Right ventricle myocardium superior (tissue), 1 donor: ENCODE data around the gene GATA5. TPM values are rescaled to one million over a fixed set of nuclear protein-coding genes. Genes with fewer than 3 reads are reported as not detected.
A peak's percentile ranks its signal among the peaks of the same experiment; 100 is the strongest.
"Not testable (repeated sequence)": the region's sequence is repeated elsewhere in the genome, so short reads cannot be mapped to it uniquely, and the experiment has no call there.

Experiments
- ATAC-seq: fragments of 200-7000 bp; cut with Tn5 transposase; one replicate; pipeline ENCODE4 v1.9.1; 2020; ENCODE audit warnings: mild to moderate bottlenecking; ENCODE audit not compliant: poor library complexity
- DNase-seq: peaks from one replicate; pipeline ENCODE4 v3.0.0-alpha.2; 2020
- intact Hi-C: fragments of 100-400 bp; cut with DNase I; formaldehyde crosslinking; loops from one replicate; pipeline ENCODE4 v1.11.2; 2022
- total RNA-seq: library from RNA; stranded (reverse); fragmentation: NEBNext Ultra II Directional; extraction: Animal tissue kit (Norgen Biotek cat#: 25700); gene quantifications from one replicate; pipeline ENCODE4 v1.2.1, GENCODE V29; 2021
- donor health status: DM: no; HTN: yes; CAD: no; lungs with severe emphysema.

GATA5 gene
- total RNA-seq, 1 donor from 2014 or later = 1.7 TPM

GRCh38 chr20:62493253-62493885, 17.6 kb upstream of the GATA5 start:
- intact Hi-C loops = no loop called here
- ATAC-seq = peak; percentile 34
- DNase-seq = no peak

DNA sequence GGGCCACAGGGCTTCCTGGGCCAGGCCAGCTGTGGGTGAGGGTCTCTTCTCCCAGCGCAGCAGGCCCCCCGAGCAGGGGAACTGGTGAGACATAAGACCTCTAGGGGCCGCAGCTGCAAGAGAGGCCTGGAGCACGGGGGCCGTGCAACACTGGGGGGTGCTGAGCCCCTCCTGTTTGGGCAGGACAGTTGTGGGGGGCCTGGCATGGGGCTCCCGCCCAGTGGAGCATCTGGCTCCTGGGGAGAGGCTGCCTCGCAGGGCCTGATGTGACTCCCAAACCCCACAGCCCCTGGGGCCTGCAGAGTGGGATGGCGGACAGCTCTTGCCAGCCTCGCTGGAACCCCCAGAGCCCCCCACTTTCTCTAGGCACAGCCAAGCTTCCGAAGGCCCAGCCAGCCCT, 16.9 kb upstream of the GATA5 start:
- no peak for ATAC-seq
- intact Hi-C loops = no loop called here

GRCh38 chr20:62490783-62491182, 15.0 kb upstream of the GATA5 start:
- intact Hi-C loops, DNase-seq, ATAC-seq: not testable (repeated sequence)

More for the DNA sequence above, 16.9 kb upstream of the GATA5 start:
- DNase-seq = no peak

GRCh38 chr20:62489932-62490263, 14.1 kb upstream of the GATA5 start:
- intact Hi-C loops = no loop called here
- ATAC-seq (no peak), DNase-seq (no peak)

- no peak for DNase-seq
- no peak for ATAC-seq
- intact Hi-C loops = no loop called here
These were observed 13.6 kb upstream of the GATA5 start for GRCh38 chr20:62489186-62489931.

- intact Hi-C loops = no loop called here
These were observed 12.7 kb upstream of the GATA5 start for GRCh38 chr20:62488470-62488869.

DNA sequence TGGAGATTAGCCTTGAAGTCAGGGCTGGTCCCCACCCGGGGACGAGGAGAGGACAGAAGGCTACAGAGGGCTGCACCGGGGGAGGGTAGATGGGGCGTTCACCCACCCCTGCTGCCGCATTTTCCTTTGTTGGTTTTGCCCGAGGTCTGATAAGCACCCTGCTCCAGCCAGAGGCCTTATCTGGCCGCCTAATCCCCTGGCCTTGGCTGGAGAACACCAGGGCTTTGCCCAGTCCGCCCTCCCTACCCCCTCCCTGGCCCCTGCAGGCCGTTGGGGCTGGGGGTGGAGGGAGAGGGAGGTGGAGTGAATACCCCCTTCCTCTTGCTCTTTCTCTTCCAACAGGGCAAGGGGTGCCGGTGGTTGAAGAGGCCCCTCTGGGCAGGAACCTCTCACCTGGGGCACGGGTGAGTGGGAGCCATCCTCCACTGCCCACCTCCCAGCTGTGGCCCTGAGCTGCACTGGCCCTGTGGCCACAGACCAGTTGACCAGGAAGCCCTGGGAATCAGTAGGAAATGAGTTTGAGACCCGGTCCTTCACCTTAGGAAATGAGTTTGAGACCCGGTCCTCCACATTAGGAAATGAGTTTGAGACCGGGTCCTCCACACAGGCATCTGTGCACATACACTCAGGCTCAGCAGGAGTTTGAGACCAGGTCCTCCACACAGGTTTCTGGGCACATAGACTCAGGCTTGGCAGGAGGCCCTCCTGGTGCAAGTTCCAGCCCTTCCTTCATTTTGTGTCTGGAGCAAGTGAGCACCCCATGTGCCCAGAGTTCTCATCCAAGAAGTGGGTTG, 12.0 kb upstream of the GATA5 start:
- DNase-seq = no peak
- intact Hi-C loops = no loop called here
- peak; percentile 63 for ATAC-seq

More at GRCh38 chr20:62488470-62488869, 12.7 kb upstream of the GATA5 start:
- DNase-seq (no peak), ATAC-seq (no peak)

DNA sequence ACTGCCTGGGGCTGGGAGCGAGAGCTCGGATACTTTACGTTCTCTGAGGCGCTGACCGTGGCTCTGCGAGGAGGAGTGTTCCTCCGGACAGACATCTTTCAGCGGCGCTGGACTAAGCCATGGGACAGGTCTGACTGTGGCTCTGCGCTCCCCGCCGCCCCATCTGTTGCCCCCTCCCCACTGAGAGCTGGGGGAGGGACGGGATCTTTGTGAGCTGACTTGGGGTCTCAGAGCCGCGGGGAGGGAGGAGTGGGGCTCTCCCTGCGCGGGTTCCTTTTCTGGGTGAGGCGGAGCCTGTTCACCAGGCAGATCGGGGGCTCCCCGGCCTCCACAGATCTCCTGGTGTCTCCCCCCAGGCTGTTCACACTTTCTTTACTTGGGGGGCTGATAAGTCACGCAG, 11.3 kb upstream of the GATA5 start:
- no peak for DNase-seq

DNA sequence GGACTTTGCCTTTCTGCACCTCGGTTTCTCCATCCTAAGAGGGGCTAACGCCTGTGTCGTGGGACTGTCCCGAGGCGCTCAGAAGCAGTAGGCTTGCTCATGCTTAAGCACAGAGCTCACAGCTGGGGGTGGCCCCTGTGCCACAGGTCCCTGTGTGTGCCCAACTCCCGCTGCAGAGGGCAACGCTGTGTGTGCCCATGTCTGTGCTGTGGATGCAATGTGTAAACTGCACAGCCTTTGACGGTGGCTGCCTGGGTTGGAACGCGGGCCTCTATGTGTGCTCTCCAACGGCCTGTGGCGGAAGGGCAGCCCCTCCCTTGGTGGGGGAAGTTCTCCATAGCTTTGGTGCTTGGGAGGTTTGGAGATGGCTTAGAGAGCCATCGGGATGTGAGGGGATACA, 10.7 kb upstream of the GATA5 start:
- ATAC-seq (no peak), DNase-seq (no peak)
- intact Hi-C loops = no loop called here

More for the DNA sequence above, 11.3 kb upstream of the GATA5 start:
- intact Hi-C loops = no loop called here
- no peak for ATAC-seq

DNA sequence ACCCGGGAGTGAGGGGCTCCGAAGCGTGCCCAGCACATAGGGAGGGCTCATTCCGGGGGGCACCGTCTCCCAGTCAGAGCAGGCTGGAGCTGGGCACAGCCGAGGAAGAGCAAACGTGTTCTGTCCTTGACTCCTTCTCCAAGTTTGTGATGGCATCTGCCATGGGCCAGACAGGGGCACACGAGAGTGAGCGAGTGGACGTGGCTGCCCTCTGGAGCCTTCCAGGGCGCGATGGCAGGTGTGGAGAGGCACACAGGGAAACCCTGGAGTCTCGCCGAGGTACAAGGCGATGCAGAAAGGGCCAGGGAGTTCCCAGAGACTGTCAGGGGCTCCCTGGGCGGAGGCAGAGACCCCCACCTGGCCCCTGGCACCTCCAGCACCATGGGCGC, 9.9 kb upstream of the GATA5 start:
- DNase-seq (no peak), ATAC-seq (no peak)
- intact Hi-C loops = no loop called here

GRCh38 chr20:62485062-62485700, 9.4 kb upstream of the GATA5 start:
- DNase-seq (peak; percentile 60), ATAC-seq (peak; percentile 60)
- intact Hi-C loops = no loop called here

DNA sequence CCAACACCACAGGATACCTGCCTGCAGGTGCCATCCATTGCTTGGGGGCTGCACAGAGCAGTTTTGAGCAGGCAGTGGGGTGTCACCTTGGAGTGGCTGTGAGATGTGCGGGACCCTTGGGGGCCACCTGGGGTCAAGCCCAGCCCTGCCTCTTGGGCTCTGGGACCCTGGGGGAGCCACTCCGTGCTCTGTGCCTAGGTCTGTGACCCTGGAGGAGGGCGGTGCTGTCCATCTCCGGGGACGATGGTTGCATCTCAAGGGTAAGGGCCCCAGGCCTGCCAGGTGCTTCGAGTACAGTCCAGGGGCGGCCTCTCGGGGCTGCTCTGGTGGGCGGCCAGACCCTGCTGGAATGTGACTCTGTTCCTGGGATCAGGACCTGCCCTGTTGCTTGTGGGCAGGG, 8.7 kb upstream of the GATA5 start:
- no peak for DNase-seq
- intact Hi-C loops = no loop called here
- ATAC-seq = no peak

GRCh38 chr20:62483613-62484458, 8.0 kb upstream of the GATA5 start:
- intact Hi-C loops = no loop called here
- DNase-seq (no peak), ATAC-seq (no peak)

- ATAC-seq (no peak), DNase-seq (no peak)
- intact Hi-C loops = no loop called here
These were observed 7.2 kb upstream of the GATA5 start for GRCh38 chr20:62482974-62483373.

DNA sequence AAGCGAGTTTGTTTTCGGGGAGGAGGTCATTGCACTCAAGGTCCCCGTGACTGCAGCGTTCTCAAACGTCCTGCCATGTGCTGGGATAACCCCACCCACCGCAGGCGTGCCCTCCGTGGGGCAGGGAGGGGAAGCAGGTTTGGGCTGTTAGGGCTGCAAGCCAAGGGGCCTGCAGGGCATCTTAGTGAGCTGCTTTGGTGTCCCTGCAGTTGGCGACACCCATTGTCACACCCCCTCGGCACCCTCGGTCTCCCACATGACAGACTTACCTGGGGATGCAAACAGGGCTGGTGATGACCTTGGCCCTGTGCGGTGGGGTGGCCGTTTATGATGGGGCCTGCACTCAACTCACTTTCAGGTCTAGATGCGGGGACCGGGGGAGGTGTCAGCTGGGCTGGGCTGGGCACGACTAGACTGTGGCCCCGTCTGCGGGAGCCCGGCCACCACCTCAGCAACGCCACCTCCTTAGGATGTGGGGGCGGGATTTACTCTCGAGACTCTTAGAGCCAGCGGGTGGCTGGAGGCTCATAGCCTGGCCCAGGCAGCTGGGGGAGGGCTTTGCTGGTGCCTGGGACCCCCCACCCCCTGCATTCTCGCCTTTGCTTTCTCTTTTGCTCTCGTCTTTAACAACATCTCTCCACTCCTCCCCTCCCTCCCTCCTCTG, 6.5 kb upstream of the GATA5 start:
- ATAC-seq = no peak
- intact Hi-C loops = no loop called here
- DNase-seq = no peak

DNA sequence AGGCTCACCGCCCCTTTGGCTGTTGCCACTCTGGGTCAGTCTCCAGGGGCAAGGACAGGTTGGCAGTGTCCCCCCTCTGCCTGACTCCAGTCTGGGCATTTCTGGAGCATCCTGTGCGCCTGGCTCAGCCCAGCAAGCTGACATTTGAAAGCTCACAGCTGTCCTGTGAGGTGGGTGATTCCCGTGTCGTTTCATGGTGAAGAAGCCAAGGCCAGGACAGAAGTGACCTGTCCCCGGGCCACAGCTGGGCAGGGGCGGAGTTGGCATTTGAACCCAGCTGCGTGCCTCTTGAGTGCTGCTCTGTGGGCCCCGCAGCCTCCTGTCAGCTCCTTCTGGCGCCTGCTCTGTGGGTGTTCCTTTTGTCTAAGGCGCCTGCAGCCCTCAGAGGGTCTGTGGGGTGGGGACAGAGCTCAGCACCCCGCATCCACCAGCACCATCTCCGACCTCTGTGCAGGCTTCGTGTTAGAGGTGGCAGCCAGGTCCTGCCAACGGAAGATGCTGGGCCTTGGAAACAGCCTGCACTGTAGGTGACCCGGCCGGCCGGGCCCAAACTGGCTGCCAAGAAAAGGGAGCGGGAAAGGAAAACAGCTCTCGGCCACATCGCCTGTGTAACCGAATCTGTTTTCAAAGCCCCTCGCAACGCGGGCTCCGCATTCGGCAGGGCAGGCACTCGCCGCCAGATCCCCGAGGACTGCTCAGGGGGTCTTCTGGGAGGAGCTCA, 5.8 kb upstream of the GATA5 start:
- intact Hi-C loops = no loop called here
- ATAC-seq (peak; percentile 9), DNase-seq (no peak)

DNA sequence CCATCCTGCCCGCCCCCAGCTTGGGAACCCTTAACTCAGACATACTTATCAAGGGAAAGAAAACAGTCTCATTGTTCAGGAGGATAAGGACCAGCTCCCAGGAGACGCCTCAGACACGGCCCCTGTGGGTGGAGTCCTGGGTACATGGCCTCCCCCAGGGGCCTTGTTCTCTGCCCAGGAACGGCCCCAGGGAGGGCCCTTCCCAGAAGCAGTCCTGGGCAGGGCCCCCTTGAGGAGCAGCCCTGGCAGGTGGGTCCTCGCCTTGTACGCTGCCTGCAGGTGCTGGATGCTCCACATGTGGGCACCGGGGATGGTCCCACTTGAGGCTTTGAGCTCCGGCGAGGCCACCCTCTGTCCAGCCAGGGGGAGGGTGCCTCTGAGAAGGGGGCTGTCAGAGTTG, 4.5 kb upstream of the GATA5 start:
- ATAC-seq (no peak), DNase-seq (no peak)
- intact Hi-C loops = no loop called here
